SU-DHL-6 (cell line): ENCODE results near the gene EPB41L4B.
"Not testable (repeated sequence)": the region's sequence is repeated elsewhere in the genome, so short reads cannot be mapped to it uniquely, and the experiment has no call there.

Source experiments
- H2AFZ ChIP-seq: fragments of 200-600 bp; sonication (generic); 2 replicates; pipeline ENCODE4 v1.6.1; 2014; ENCODE audit warnings: low read depth, mild to moderate bottlenecking, moderate library complexity, mixed read lengths, antibody characterized with exemption, low read length; ENCODE audit not compliant: severe bottlenecking
- H3F3A ChIP-seq: fragments of 200-600 bp; shearing (Covaris generic); 2 replicates; pipeline ENCODE4 v1.6.0; 2016; ENCODE audit warnings: antibody characterized with exemption, mild to moderate bottlenecking; ENCODE audit not compliant: insufficient read depth
- H3K27ac ChIP-seq: fragments of 200-600 bp; sonication (generic); 2 replicates; pipeline ENCODE4 v1.5.1; 2016; ENCODE audit warnings: low read depth, mild to moderate bottlenecking, low read length, moderate library complexity, mixed read lengths
- H3K27me3 ChIP-seq: fragments of 200-600 bp; sonication (generic), shearing (Covaris generic); 2 replicates; pipeline ENCODE4 v1.6.0; 2014; ENCODE audit warnings: mild to moderate bottlenecking, low read length
- H3K36me3 ChIP-seq: fragments of 200-600 bp; sonication (generic); 2 replicates; pipeline ENCODE4 v1.6.1; 2014; ENCODE audit warnings: mild to moderate bottlenecking, low read length, mixed read lengths
- H3K4me2 ChIP-seq: fragments of 300-600, 200-600 bp; shearing (Covaris generic), sonication (generic); 2 replicates; pipeline ENCODE4 v1.6.0; 2014; ENCODE audit warnings: low read length, low read depth, mild to moderate bottlenecking; ENCODE audit not compliant: poor library complexity, severe bottlenecking
- H3K4me3 ChIP-seq: fragments of 200-600 bp; sonication (generic); 2 replicates; pipeline ENCODE4 v1.5.1; 2014; ENCODE audit warnings: antibody characterized with exemption, low read length, mild to moderate bottlenecking, mixed read lengths; ENCODE audit not compliant: insufficient read depth, poor library complexity, severe bottlenecking
- H3K79me2 ChIP-seq: fragments of 200-600 bp; sonication (generic); 2 replicates; pipeline ENCODE4 v1.6.1; 2014; ENCODE audit warnings: mild to moderate bottlenecking, low read length, moderate library complexity; ENCODE audit not compliant: insufficient read depth
- H3K9ac ChIP-seq: fragments of 200-600 bp; sonication (generic); 2 replicates; pipeline ENCODE4 v1.7.0; 2014; ENCODE audit warnings: mild to moderate bottlenecking, low read length
- H3K9me2 ChIP-seq: fragments of 200-600 bp; sonication (generic); replicated peaks from 2 replicates; pipeline ENCODE4 v1.6.1; 2014; ENCODE audit warnings: low read length; ENCODE audit not compliant: insufficient read depth
- H3K9me3 ChIP-seq: fragments of 200-600 bp; sonication (generic); 2 replicates; pipeline ENCODE4 v1.6.1; 2014; ENCODE audit warnings: low read length, mixed read lengths; ENCODE audit not compliant: insufficient read depth
- H4K20me1 ChIP-seq: fragments of 200-600 bp; sonication (generic); 2 replicates; pipeline ENCODE4 v1.6.1; 2014; ENCODE audit warnings: low read depth, mild to moderate bottlenecking, antibody characterized with exemption, low read length, moderate library complexity, mixed read lengths
- CTCF ChIP-seq: fragments of 200-600 bp; sonication (generic); IDR thresholded peaks from one replicate; pipeline ENCODE4 v1.5.1; 2017; ENCODE audit warnings: antibody characterized with exemption, mild to moderate bottlenecking, low read length, moderate library complexity; ENCODE audit not compliant: insufficient read depth, poor library complexity, severe bottlenecking
- EZH2phosphoT487 ChIP-seq: fragments of 200-600 bp; sonication (generic), shearing (Covaris generic); conservative IDR thresholded peaks from 2 replicates; pipeline ENCODE4 v1.6.1; 2018; ENCODE audit warnings: mild to moderate bottlenecking, antibody characterized with exemption, low read length, moderate library complexity, mixed read lengths

The EPB41L4B gene

GRCh38 chr9:109320742-109321448 is at the start of gene EPB41L4B:
TSS of gene EPB41L4B (minus strand) at chr9:109321059. CDS start at chr9:109320446, 613 bp downstream.
- Histone ChIP-seq H3K4me3 (no peak within 1 kb of the TSS), H3K27ac (no peak within 1 kb of the TSS), H3K9me3 (no peaks in the 10 kb centered on the region), H3F3A (no peaks in the 10 kb centered on the region), H3K9me2 (no peaks in the 10 kb centered on the region), H3K79me2 (no peaks in the 10 kb centered on the region), H2AFZ (peak within 1 kb of the TSS; percentile 39), H3K36me3 (no peaks in the 10 kb centered on the region), H3K27me3 (no peaks in the 10 kb centered on the region), H3K9ac (no peak within 1 kb of the TSS), H3K4me2 (peak within 1 kb of the TSS; percentile 26), H4K20me1 (no peaks in the 10 kb centered on the region)
- TF ChIP-seq CTCF: peak; percentile 65
- no peak for TF ChIP-seq EZH2phosphoT487

- no peaks in the 10 kb centered on the region for H3K9me2 ChIP-seq
- H3K9me3 ChIP-seq: no peaks in the 10 kb centered on the region
- no peak overlapping the region for H3K4me3 ChIP-seq
- no peak overlapping the region for H2AFZ ChIP-seq
- no peaks in the 10 kb centered on the region for H3K36me3 ChIP-seq
- no peak overlapping the region for H3K27ac ChIP-seq
- TF ChIP-seq EZH2phosphoT487: no peak
- TF ChIP-seq CTCF: no peak
- H3F3A ChIP-seq: no peaks in the 10 kb centered on the region
- H4K20me1 ChIP-seq: no peaks in the 10 kb centered on the region
- no peak overlapping the region for H3K9ac ChIP-seq
- no peaks in the 10 kb centered on the region for H3K79me2 ChIP-seq
- H3K4me2 ChIP-seq: no peak overlapping the region
- no peaks in the 10 kb centered on the region for H3K27me3 ChIP-seq
These were observed 48.4 kb upstream of the EPB41L4B start for GRCh38 chr9:109369285-109369684.

GRCh38 chr9:109360771-109361170 is 39.9 kb upstream of the EPB41L4B start:
- Histone ChIP-seq H3F3A (no peaks in the 10 kb centered on the region), H3K4me2 (no peak overlapping the region), H3K79me2 (no peaks in the 10 kb centered on the region), H3K4me3 (no peak overlapping the region), H3K27me3 (no peaks in the 10 kb centered on the region), H3K9me2 (no peaks in the 10 kb centered on the region), H3K27ac (no peak overlapping the region), H2AFZ (no peak overlapping the region), H3K9ac (no peak overlapping the region), H4K20me1 (no peaks in the 10 kb centered on the region), H3K36me3 (no peaks in the 10 kb centered on the region), H3K9me3 (no peaks in the 10 kb centered on the region)
- no peak for TF ChIP-seq EZH2phosphoT487
- TF ChIP-seq CTCF: no peak

- H2AFZ ChIP-seq, H3K9me3 ChIP-seq, H3K27me3 ChIP-seq: not testable (repeated sequence)
These were observed 38.2 kb upstream of the EPB41L4B start for GRCh38 chr9:109358968-109359603.

More at GRCh38 chr9:109358968-109359603, 38.2 kb upstream of the EPB41L4B start:
- H4K20me1 ChIP-seq, H3K79me2 ChIP-seq, H3K36me3 ChIP-seq, H3K9ac ChIP-seq, H3F3A ChIP-seq, H3K4me3 ChIP-seq, H3K27ac ChIP-seq, H3K9me2 ChIP-seq, H3K4me2 ChIP-seq: not testable (repeated sequence)
